HepG2 (cell line): Measurements from ENCODE around the gene TLN1. TPM values are rescaled to one million over a fixed set of nuclear protein-coding genes. Genes with fewer than 3 reads are reported as not detected.

Experiments used
- ARID5B ChIP-seq: IDR thresholded peaks from 2 replicates; pipeline ENCODE4 v1.4.0; 2020; ENCODE audit warnings: mild to moderate bottlenecking, missing genetic modification reagents
- ARNTL ChIP-seq: sonication (generic); formaldehyde crosslinking; IDR thresholded peaks from 2 replicates; pipeline ENCODE4 v1.4.0; 2020; ENCODE audit warnings: mild to moderate bottlenecking, missing genetic modification reagents
- CEBPZ ChIP-seq: IDR thresholded peaks from 2 replicates; pipeline ENCODE4 v1.6.1; 2012; ENCODE audit warnings: low read length, improper control_type of control experiment
- EHMT2 ChIP-seq: fragments of 200-600 bp; sonication (generic); IDR thresholded peaks from 2 replicates; pipeline ENCODE4 v1.7.0; 2017; ENCODE audit warnings: antibody characterized with exemption, low read depth, low read length, borderline replicate concordance
- HNF1B ChIP-seq: sonication (generic); formaldehyde crosslinking; IDR thresholded peaks from 2 replicates; pipeline ENCODE4 v1.5.1; 2020; ENCODE audit warnings: mild to moderate bottlenecking, moderate library complexity, missing genetic modification reagents
- HOXA3 ChIP-seq: sonication (generic); formaldehyde crosslinking; IDR thresholded peaks from 2 replicates; pipeline ENCODE4 v1.5.0; 2020; ENCODE audit warnings: missing genetic modification reagents
- NFATC3 ChIP-seq: sonication (generic); formaldehyde crosslinking; IDR thresholded peaks from 2 replicates; pipeline ENCODE4 v1.5.1; 2020; ENCODE audit warnings: mild to moderate bottlenecking, missing genetic modification reagents
- NFE2L1 ChIP-seq: sonication (generic); formaldehyde crosslinking; IDR thresholded peaks from 2 replicates; pipeline ENCODE4 v1.4.0; 2020; ENCODE audit warnings: missing genetic modification reagents, mild to moderate bottlenecking, borderline replicate concordance
- NR3C1 ChIP-seq: sonication (generic); formaldehyde crosslinking; IDR thresholded peaks from 2 replicates; pipeline ENCODE4 v1.4.0; 2020; ENCODE audit warnings: missing genetic modification reagents
- SP4 ChIP-seq: sonication (generic); formaldehyde crosslinking; IDR thresholded peaks from 2 replicates; pipeline ENCODE4 v1.8.1; 2023; ENCODE audit warnings: mild to moderate bottlenecking, missing genetic modification reagents
- THYN1 ChIP-seq: sonication (generic); formaldehyde crosslinking; IDR thresholded peaks from 2 replicates; pipeline ENCODE4 v1.8.1; 2023; ENCODE audit warnings: low read depth, mild to moderate bottlenecking, moderate library complexity, missing genetic modification reagents, borderline replicate concordance
- TOPORS ChIP-seq: sonication (generic); formaldehyde crosslinking; IDR thresholded peaks from 2 replicates; pipeline ENCODE4 v1.8.0; 2023; ENCODE audit warnings: mild to moderate bottlenecking, missing genetic modification reagents
- ZFYVE20 ChIP-seq: sonication (generic); formaldehyde crosslinking; IDR thresholded peaks from 2 replicates; pipeline ENCODE4 v1.8.0; 2023; ENCODE audit warnings: low read depth, mild to moderate bottlenecking, moderate library complexity, missing genetic modification reagents, borderline replicate concordance
- ZNF180 ChIP-seq: sonication (generic); formaldehyde crosslinking; IDR thresholded peaks from 2 replicates; pipeline ENCODE4 v1.4.0; 2020; ENCODE audit warnings: low read depth, missing genetic modification reagents, borderline replicate concordance
- ZNF275 ChIP-seq: sonication (generic); formaldehyde crosslinking; IDR thresholded peaks from 2 replicates; pipeline ENCODE4 v1.8.0; 2022; ENCODE audit warnings: missing genetic modification reagents, mild to moderate bottlenecking, inconsistent platforms, borderline replicate concordance
- ZNF550 ChIP-seq: sonication (generic); formaldehyde crosslinking; IDR thresholded peaks from 2 replicates; pipeline ENCODE4 v1.4.0; 2020; ENCODE audit warnings: mild to moderate bottlenecking, missing genetic modification reagents, borderline replicate concordance
- ZNF569 ChIP-seq: sonication (generic); formaldehyde crosslinking; IDR thresholded peaks from 2 replicates; pipeline ENCODE4 v1.5.0; 2020; ENCODE audit warnings: mild to moderate bottlenecking, missing genetic modification reagents, moderate library complexity, borderline replicate concordance
- polyA plus RNA-seq, 8 experiments: library from polyadenylated mRNA; depleted of rRNA in 3 of 8; stranded (reverse) in 7 of 8; unstranded in 1 of 8; fragments of >200 nt; fragmentation: Illumina TruSeq in 4 of 8; extraction: Trizol in 4 of 8; gene quantifications; 2 replicates each; pipeline versions ENCODE4 v1.2.1 to v1.2.3, GENCODE V29; 2011 to 2016; ENCODE audit warnings: low read depth in 4 of 8, missing spikeins in 1 of 8, mixed read lengths in 1 of 8; ENCODE audit not compliant: insufficient read depth in 1 of 8
- total RNA-seq, 5 experiments: library from RNA; depleted of rRNA; stranded (reverse); fragments of >200 nt; fragmentation: Illumina TruSeq; extraction: Trizol; gene quantifications; 2 replicates each; pipeline ENCODE4 v1.2.3, GENCODE V29; 2016; ENCODE audit warnings: low read depth in 1 of 5

TLN1 gene
- total and polyA plus RNA-seq, 2 of the 13 experiments (the other 11 are each of a cell fraction or from before 2014, with no cell fraction given), result 35.2 to 51.8 TPM

- TF ChIP-seq HNF1B (CRISPR knock-in tag) (peak; percentile 99), EHMT2 (no peak), ZNF275 (CRISPR knock-in tag) (peak; percentile 90), TOPORS (CRISPR knock-in tag) (peak; percentile 97), ARNTL (CRISPR knock-in tag) (peak; percentile 98), NR3C1 (no peak), HOXA3 (peak; percentile 98), ZNF569 (CRISPR knock-in tag) (no peak), SP4 (CRISPR knock-in tag) (0 out of 2 replicates have a peak, but pooled peaks have one; percentile 75), CEBPZ (no peak), ZFYVE20 (peak; percentile 63; the same call in 1 of the 2 replicates), THYN1 (CRISPR knock-in tag) (no peak), ARID5B (peak; percentile 90), ZNF550 (CRISPR knock-in tag) (peak; percentile 86; the same call in 1 of the 2 replicates), NFATC3 (CRISPR knock-in tag) (peak; percentile 99), ZNF180 (CRISPR knock-in tag) (peak; percentile 92; the same call in 1 of the 2 replicates), NFE2L1 (CRISPR knock-in tag) (no peak)
Measured at GRCh38 chr9:35657546-35658136, 74.4 kb downstream of the TLN1 start, which contains the start of gene RMRP (continued).
